ENCODE data around the gene SH2D5. TPM values are rescaled to one million over a fixed set of nuclear protein-coding genes. Genes with fewer than 3 reads are reported as not detected.

The SH2D5 gene
- polyA plus RNA-seq, 3 donors = not detected

DNA sequence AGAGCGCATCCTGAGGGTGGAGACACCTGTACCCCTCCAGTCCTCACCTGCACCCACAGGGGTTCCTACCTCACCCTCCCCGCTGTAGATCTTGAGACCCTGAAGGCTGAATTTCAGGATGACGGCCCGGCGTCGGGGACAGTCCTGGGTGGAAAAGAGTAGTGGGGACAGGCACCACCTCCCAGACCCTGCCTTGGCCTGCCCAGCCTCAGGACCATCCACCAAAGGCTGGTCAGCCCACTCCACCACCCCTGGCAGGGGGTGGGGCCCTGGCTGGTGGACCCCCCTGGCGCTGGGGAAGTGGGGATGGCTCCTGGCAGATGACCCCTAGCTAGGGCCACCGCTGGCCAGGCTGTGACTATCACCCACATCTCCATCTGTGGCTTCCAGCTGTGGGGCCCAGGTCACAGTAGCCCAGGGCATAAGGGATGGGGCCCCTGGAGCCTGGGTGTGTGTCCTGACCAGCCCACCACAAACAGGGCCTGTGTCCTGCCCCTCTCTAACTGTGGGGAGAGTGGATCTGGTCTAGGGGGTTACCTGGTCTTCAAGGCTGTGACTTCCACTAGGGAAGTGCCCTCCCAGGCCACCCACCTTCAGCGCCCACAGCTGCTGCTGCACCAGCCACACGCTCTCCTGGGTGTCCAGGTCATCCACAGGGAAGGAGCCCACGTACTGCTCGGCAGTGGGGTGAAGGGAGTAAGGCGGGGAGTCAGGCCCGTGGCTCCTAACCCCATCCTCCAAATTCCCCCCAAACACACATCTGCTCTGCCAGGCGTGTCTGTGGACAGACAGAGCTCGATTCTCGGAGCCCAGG is 5.4 kb downstream of the SH2D5 start:
- peaks cover 0 to 2% of the 10 kb centered on the region in 2 donors for H3K36me3 Mint-ChIP-seq
- no peak for DNase-seq
- intact Hi-C loops (cut with micrococcal nuclease) = no loop called here
- Histone ChIP-seq H3K27ac (ENCODE audit: low read depth in 1 of 2, low read length in 2 of 2) (no peak overlapping the region), H3K4me1 (ENCODE audit: control insufficient read depth in 1 of 2, insufficient read depth in 2 of 2, low read length in 2 of 2) (peaks cover 4 to 10% of the 10 kb centered on the region in 2 donors), H3K9ac (ENCODE audit: insufficient read depth, low read length, poor library complexity, severe bottlenecking) (no peak overlapping the region), H2AFZ (ENCODE audit: insufficient read depth, low read depth, low read length, poor library complexity, severe bottlenecking) (no peak overlapping the region), H3K79me2 (ENCODE audit: insufficient read depth, low read length) (no peaks in the 10 kb centered on the region), H3K9me3 (replicated peaks in 1 of 2; ENCODE audit: control insufficient read depth in 1 of 2, insufficient read depth in 1 of 2, low read length in 2 of 2) (peaks cover 0 to 11% of the 10 kb centered on the region in 2 donors), H3K4me3 (replicated peaks in 1 of 3; ENCODE audit: low read depth in 2 of 3, low read length in 3 of 3) (no peak overlapping the region), H3K27me3 (ENCODE audit: control insufficient read depth in 2 of 2, insufficient read depth in 2 of 2, low read length in 2 of 2) (peaks cover 21 to 37% of the 10 kb centered on the region in 2 donors), H3K36me3 (replicated peaks in 1 of 2; ENCODE audit: control insufficient read depth in 1 of 2, insufficient read depth in 2 of 2, low read length in 2 of 2) (no peaks in the 10 kb centered on the region), H3K4me2 (replicated peaks; ENCODE audit: extremely low read depth, low read length, poor library complexity, severe bottlenecking) (no peak overlapping the region), H4K20me1 (ENCODE audit: insufficient read depth, low read length) (no peaks in the 10 kb centered on the region)
- WGBS (ENCODE audit: insufficient coverage) = 76% methylated on average over 4 of the region's 17 CpGs
- peaks cover 31 to 43% (median 41%) of the 10 kb centered on the region in 3 donors for H3K27me3 Mint-ChIP-seq (ENCODE audit: low read depth in 3 of 3)
- no peak overlapping the region for H3K4me3 Mint-ChIP-seq
- TF ChIP-seq, protein P1, sequence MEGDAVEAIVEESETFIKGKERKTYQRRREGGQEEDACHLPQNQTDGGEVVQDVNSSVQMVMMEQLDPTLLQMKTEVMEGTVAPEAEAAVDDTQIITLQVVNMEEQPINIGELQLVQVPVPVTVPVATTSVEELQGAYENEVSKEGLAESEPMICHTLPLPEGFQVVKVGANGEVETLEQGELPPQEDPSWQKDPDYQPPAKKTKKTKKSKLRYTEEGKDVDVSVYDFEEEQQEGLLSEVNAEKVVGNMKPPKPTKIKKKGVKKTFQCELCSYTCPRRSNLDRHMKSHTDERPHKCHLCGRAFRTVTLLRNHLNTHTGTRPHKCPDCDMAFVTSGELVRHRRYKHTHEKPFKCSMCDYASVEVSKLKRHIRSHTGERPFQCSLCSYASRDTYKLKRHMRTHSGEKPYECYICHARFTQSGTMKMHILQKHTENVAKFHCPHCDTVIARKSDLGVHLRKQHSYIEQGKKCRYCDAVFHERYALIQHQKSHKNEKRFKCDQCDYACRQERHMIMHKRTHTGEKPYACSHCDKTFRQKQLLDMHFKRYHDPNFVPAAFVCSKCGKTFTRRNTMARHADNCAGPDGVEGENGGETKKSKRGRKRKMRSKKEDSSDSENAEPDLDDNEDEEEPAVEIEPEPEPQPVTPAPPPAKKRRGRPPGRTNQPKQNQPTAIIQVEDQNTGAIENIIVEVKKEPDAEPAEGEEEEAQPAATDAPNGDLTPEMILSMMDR (IDR thresholded peaks at IDR 0.05) = no peak
- H3K4me1 Mint-ChIP-seq = peaks cover 9% of the 10 kb centered on the region
- H3K27ac Mint-ChIP-seq = no peak overlapping the region
- peaks cover 0 to 13% (median 4%) of the 10 kb centered on the region in 7 donors for H3K9me3 Mint-ChIP-seq

DNA sequence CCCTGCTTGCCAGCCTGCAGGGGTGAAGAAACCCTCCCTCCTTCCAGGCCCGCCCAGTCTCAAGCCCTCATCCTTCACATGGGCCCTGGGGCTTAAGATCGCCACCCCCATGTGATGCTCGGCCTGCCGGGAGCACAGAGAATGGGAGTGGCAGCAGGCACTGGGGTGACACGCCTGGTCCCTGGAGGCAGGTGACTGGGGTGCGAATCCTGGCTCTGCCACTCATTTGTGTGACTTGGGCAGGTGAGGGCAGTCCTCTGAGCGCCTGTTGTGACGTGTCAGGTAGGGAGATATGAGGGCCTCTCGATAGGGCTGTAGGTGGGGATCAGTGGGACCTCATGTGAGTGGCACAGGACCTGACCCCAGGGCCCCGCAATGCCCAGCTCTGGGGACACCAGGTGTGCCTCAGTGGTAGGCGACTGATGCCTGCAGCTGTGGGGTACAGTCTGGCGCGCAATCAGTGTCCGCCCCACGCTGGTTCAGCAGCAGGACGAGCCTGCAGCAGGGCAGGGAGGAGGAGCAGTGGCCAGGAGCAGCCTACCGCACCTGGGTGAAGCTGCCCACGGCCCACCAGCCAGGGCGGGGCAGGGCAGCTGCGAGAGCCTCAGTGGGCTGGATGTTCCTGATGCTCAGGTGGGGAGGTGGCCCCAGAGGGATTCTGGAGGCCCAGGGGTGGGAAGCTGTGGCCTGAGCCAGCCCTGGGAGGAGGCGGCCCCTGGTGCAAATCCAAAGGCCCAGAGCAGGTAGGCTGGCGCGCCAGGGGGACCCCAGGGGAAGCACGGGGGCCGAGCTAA is 6.2 kb downstream of the SH2D5 start:
- peaks cover 0 to 1% of the 10 kb centered on the region in 2 donors for H3K36me3 Mint-ChIP-seq
- Histone ChIP-seq H3K4me3 (replicated peaks in 1 of 3; ENCODE audit: low read depth in 2 of 3, low read length in 3 of 3) (no peak overlapping the region), H3K27me3 (ENCODE audit: control insufficient read depth in 2 of 2, insufficient read depth in 2 of 2, low read length in 2 of 2) (peaks cover 17 to 35% of the 10 kb centered on the region in 2 donors), H3K79me2 (ENCODE audit: insufficient read depth, low read length) (no peaks in the 10 kb centered on the region), H3K9me3 (replicated peaks in 1 of 2; ENCODE audit: control insufficient read depth in 1 of 2, insufficient read depth in 1 of 2, low read length in 2 of 2) (peaks cover 0 to 10% of the 10 kb centered on the region in 2 donors), H3K4me1 (ENCODE audit: control insufficient read depth in 1 of 2, insufficient read depth in 2 of 2, low read length in 2 of 2) (peaks cover 1 to 2% of the 10 kb centered on the region in 2 donors), H3K4me2 (replicated peaks; ENCODE audit: extremely low read depth, low read length, poor library complexity, severe bottlenecking) (no peak overlapping the region), H2AFZ (ENCODE audit: insufficient read depth, low read depth, low read length, poor library complexity, severe bottlenecking) (no peak overlapping the region), H3K27ac (ENCODE audit: low read depth in 1 of 2, low read length in 2 of 2) (no peak overlapping the region), H4K20me1 (ENCODE audit: insufficient read depth, low read length) (no peaks in the 10 kb centered on the region), H3K36me3 (replicated peaks in 1 of 2; ENCODE audit: control insufficient read depth in 1 of 2, insufficient read depth in 2 of 2, low read length in 2 of 2) (no peaks in the 10 kb centered on the region), H3K9ac (ENCODE audit: insufficient read depth, low read length, poor library complexity, severe bottlenecking) (no peak overlapping the region)
- peaks cover 0 to 12% (median 2%) of the 10 kb centered on the region in 7 donors for H3K9me3 Mint-ChIP-seq
- 95% methylated on average over 23 of the region's 25 CpGs for WGBS (ENCODE audit: insufficient coverage)
- H3K4me1 Mint-ChIP-seq = peaks cover 7% of the 10 kb centered on the region
- peak overlapping the region in 1 of 2 donors; percentile 19 for H3K4me3 Mint-ChIP-seq
- intact Hi-C loops (cut with micrococcal nuclease) = no loop called here
- no peak overlapping the region for H3K27ac Mint-ChIP-seq
- no peak for DNase-seq
- TF ChIP-seq, protein P1 (IDR thresholded peaks at IDR 0.05) = no peak
- H3K27me3 Mint-ChIP-seq (ENCODE audit: low read depth in 3 of 3) = peaks cover 28 to 37% (median 37%) of the 10 kb centered on the region in 3 donors

Data from CD14-positive monocyte (primary cell).